OCI-M1 (cell line): ENCODE measurements around the gene DAAM2.

Experiments
- DNase-seq: peaks from one replicate; lab custom pipeline; 2025; lab: John Stamatoyannopoulos, UW

The DAAM2 gene

DNA sequence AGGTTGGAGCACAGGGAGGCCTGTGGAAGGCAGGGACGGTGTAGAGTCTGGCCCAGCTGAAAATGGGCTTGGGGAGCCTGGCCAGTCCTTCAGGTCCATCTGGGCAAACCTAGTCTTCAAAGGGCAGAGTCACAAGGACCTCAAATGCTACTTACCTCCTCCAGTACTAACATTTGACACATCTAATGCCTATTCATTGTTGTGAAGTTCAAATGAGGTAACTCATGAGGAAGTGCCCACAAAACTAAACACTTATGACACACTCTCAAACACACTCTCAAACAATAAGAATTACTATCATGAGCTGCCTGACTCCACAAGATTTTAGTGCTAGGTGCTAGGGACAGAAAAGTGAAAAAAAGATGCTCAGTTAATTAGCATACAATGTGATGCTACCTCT, 27.1 kb downstream of the DAAM2 start:
- no peak for DNase-seq

DNA sequence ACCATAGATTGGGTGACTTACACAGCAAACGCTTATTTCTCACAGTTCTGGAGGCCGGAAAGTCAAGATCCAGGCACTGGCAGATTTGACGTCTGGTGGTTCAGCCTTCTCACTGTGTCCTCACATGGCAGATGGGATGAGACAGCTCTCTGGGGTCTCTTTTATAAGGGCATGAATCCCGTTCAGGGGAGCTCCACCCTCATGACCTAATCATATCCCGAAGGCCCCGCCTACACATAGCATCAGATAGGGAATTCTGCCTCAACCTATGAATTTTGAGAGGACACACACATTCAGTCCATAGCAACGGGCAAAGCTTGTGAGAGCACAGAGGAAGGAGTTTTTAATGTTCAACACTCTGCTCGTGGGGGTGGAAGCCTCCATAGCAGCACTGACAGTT, 27.5 kb downstream of the DAAM2 start:
- no peak for DNase-seq

DNA sequence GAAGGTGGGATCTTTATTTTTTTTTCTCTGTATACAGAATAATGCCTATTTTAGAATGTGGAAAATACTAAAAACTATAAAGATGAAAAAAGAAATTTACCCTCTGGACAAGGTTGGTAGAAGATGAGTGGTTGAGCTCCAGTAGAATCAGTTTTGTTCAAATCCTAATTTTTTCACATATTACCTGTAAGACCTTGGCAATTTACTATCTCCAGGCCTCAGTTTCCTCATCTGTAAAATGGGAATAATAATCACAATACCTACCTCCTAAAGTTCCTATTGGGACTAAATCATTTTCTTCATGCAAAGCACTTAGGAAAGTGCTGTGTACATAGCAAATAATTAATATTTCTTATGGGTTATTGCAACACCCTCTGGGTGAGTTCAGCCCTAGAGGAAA, 28.4 kb downstream of the DAAM2 start:
- no peak for DNase-seq

DNA sequence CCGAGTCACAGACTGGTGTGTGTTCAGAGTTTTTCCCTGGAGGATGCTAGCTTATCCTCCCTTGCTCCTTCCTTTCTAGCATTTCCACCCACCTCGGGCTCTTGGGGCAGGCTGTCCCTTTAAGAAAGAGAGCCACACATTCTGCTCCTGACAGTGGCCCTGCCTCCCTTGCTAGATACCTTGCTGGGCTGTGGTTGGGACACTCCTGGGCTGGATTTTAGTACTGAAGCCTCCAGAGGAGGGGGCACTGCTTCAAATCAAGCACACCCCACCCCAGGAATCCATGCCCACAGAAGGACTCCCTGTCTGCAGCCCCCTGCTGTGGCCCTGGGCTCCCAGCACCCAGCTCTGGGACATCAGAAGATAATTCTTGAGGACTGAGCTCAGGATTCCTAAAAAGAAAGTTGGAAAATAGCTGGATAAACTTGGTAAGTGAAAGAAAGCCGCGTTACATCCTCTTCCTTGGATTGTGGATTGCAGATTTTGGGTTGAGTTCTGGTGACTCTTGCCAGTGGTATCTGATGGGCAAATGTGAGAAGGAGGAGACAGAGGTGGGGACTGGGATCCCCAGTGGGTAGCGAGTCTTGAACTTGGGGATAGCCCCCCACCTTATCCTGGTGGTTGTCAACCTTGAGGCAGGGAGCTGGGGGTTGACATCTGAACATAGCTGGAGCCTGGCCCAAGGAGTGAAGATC, 29.0 kb downstream of the DAAM2 start:
- no peak for DNase-seq

DNA sequence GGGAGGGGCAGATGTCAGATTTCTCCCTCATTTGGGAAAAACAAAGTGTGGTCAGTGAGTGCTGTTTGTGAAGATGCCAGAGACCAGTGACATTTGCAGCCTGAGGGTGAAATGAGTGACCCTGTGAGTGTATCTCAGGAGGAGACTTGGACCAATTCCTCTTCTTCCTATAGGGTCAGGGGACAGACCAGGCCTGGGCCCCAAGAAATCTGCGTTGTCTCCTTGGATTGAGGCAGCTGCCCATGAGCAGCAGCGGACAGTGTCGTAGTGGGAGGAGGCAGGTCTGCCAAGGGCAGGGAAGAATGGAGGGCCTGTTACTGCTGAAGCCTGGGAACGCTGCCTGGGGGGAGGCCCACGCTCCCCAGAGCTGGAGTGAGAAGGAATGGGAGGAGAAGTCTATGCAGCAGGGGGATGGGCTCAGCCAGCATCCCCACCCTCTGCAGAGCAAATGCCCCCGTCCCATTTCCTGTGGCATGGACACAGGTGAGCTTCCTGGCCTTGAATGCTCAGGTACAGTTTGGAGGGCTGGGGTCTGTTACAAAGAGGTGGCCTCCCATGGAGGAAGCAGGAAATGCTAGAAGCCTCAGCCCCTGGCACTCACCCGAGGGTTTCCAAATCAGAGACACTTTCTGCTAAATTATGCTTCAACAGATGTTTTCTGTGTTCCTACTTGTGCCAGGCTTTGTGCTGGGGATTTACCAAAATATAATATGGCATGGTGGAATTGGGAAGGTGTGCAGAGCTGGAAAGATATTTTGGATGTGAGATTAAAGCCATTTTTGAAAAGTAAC, 29.8 kb downstream of the DAAM2 start:
- no peak for DNase-seq

DNA sequence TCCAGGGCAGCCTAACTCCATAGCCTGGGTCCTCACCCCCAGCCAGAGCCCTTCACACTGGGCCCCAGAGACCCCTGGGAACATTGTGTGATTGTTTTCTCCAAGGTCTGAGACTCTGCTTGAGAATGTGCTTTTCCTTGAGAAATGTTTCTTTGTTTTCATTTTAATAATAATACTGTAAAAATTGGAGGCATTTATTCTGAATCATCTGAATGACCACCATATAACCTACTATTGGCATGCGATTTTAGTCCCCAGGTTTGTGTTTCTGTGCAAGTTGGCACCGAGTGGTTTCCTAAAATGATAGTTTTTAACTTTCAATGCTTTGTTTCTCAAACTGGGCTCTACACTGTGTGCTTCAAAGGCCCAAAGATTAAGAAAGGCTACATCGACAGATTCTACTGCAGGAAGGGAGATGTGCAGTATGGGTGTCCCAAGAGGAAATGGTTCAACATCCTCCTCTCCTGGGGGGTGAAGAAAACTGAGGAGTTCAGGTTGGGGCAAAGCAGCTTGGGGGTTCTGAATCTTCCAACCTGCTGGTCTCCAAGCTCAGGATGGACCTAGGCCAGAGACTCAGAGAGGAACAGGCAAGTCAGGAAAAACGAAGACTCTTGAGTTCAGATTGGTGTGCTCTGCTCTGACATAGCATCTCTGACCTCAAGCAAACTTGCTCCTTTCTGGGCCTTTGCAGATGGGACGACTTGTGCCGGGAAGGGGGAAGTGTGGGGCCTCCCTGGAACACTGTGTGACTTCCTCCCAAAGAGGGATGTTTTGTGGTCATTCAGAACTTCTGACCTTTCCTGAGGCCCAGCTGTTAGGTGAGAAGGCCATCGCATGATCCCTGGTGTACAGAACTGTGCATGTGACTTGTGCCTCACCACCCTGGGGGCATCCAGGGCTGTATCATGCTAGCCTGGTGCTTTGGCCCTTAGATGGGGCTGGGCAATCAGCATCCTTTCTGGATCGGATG, 31.0 kb downstream of the DAAM2 start:
- DNase-seq = no peak

DNA sequence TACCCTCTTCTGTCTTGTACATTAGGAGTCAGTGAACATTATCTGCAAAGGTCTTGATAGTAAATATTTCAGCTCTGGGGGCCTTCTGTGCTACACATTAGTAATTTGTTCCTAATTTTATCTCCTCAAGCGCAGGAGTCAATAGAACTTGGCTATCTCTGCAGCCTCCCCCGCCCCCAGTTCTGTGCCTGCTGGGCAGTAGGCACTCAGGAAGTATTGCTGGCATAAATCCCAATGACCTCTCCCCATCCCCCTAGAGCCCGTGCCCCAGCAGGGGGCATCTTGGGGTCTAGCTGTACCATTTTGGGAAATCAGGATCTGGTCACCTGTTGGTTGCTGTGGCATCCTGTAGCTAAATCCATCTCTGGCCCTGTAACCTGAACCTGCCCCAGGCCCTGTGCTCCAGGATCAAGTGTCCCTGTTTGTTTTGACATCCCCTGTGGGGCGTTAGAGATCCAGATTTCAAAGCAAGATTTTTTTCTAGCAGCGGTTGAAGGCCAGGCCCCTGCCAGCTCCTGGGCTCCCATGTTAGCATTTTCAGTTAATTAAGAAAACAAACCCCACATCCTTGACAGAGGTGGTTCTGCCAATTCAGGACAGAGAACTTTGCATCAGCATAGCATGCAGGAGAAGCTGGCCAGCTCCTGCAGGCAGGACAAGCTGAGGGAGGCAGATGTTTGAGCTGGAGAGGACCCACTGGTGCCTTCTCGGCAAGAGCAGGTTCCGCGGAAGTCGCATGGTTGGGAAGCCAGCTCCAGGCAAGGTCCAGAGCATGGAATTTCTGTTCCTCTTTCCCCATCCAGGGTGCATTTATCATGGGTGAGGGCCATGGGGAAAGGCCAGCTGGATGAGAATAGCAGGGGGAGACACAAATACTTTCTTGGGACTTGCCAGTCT, 32.1 kb downstream of the DAAM2 start:
- DNase-seq = no peak

DNA sequence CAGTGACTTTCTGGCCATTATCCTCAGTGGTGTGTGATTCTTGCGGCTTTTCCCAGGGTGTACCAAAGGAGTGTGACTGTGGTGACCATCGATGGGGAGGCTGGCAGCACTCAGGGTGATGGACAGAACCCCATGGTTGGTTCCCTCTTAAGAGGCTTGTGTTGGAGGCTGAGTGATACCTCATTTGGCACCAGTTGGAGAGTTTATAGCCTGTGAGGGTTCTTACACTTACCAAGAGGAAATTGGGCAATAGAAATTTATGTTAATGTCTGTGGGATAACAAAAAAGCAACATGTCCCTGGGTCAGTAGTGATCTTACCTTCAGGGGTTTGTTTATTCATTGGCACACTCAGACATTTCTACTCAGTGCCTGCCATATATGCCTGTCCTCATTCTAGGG, 37.2 kb downstream of the DAAM2 start:
- DNase-seq = no peak

DNA sequence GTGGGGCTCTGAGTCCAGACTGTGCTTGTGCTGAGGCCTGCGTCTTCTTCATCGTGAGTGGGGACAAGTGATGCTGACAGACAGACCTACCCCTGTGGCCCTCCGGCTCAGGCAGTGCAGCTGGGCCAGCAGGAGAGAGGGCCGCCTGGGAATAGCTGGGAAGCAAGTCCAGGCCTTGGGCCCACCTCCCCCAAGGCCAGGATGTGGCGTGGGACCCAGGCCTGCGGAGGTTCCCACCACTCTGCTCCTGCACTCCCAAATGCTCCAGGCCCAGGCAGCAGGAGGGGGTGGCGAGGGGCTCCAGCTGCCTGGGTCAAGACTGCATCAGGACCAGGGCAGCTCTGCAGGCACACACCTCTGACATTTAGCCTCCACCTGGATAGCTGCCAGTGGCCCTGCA, 38.3 kb downstream of the DAAM2 start:
- no peak for DNase-seq

DNA sequence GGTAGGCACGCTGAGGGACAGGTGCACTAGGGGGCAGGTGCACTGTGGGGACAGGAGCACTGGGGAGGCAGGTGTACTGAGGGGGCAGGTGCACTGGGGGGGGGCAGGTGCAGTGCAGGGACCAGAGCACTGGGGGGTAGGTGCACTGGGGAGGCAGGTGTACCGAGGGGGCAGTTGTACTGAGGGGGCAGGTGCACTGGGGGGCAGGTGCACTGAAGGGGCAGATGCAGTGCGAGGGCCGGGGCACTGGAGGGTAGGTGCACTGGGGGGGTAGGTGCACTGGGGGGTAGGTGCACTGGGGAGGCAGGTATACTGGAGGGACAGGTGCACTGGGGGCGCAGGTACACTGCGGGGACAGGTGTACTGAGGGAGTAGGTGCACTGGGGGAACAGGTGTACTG, 39.5 kb downstream of the DAAM2 start:
- DNase-seq = no peak

DNA sequence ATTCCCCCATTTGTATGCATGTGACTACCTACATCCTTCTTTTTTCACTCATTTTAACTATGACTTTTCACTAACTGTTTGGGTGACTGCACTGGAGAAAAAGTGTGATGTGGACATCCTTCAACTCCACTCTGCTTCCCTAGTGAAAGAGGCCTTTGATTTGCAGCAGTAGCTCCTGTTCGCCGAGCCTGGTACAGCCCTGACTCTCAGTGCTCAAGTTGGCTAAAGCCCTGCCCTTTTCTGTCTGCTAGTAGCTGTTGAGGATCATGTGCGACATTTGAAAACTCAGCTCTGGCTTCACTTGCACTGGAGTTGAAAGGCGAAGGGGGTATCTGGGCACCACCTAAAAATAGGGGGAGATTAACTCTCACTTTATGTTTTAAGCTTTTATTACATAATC, 42.1 kb downstream of the DAAM2 start:
- DNase-seq = no peak

DNA sequence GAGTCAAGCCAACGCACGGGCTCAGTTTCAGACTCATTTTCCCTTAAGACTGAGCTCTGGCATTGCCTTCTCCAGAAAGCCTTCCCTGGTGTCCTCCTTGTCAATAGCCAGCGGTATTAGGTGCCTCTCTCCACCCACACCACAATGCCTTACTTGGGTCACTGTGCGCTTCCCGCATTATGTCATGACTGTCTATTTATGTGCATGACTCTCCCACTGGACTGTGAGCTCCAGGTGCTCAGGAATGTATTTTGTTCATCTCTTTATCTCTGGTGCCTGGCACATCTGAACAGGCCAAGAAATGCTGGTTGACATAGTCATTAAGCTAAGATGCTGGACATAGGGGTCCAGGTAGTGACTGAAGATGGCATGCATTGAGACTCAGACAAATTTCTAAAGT, 42.7 kb downstream of the DAAM2 start:
- DNase-seq = no peak

DNA sequence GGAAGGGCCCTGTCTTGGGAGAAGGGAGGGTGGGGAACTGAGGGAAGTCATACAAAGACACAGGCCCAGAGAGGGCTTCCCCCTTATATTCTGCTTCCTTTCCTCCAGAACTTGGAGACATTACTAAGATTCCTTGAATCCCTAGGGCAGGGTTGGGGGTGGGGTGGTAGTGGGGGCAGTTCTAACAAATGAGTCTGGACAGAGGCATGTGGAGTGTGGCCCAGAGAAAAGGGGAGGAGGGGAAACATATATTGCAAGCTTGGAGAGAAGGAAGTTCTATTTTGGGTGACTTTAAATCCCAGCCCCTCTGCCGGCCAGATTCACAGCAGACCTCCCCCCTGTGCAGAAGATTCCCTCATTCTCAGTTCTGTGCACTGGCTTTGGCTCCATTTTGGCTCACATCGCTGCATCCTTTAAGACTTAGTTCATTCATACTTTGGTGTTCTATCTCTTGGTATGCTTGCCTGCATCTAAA, 43.7 kb downstream of the DAAM2 start:
- no peak for DNase-seq

DNA sequence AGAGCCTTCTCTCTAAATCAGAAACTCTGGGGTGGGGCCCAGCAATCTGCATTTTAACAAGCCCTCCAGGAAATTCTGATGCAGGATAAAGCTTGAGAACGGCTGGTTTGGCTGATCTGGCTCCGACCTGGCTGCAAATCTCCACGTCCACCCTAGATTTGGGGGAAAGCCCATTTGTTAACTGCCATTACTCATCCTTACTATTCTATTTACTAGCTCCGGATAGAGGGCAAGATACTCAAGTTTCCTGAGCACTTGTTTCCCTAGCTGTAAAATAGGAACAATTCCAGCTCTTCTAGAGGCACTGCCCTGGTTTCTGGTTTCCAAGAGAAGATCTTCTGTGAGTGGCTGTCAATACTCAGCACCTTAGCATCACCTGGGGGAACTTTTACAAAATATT, 44.4 kb downstream of the DAAM2 start:
- no peak for DNase-seq

DNA sequence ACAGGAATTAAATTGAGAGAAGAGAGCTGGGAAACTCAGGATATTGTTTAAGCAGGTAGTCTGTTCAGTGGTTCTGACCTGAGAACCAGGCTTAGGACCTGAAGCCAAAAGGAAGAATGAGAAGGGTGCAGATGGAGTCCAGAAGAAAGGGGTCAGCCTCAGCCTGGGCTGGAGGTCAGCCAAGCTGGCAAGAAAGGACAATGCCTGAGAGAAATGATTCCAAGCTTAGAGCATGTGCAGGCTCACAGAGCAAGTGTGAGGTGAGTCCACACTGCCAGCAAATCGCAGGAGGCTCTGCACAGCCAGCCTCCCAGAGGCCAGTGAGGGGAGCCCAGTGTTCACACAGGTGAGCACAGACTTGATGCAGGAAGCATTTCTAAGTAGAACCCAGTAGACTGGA, 47.3 kb downstream of the DAAM2 start:
- no peak for DNase-seq

DNA sequence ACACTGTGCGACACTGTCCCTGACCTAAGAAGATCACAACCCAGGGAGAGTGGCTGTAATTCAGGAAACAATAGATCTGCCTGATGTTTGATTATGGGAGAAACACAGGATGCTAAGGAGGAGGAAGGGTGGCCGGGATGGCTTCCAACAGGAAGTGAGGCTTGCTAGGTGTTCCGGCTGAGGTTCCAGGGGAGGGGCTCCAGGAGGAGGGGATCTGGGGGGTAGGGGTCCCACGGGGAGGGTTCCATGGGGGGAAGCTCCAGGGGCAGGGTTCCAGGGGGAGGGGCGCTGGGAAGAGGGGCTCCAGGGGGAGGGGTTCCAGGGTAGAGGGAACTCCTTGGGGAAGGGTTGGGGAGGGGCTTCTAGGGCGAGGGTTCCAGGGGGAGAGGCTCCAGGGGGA, 48.6 kb downstream of the DAAM2 start:
- DNase-seq = no peak

DNA sequence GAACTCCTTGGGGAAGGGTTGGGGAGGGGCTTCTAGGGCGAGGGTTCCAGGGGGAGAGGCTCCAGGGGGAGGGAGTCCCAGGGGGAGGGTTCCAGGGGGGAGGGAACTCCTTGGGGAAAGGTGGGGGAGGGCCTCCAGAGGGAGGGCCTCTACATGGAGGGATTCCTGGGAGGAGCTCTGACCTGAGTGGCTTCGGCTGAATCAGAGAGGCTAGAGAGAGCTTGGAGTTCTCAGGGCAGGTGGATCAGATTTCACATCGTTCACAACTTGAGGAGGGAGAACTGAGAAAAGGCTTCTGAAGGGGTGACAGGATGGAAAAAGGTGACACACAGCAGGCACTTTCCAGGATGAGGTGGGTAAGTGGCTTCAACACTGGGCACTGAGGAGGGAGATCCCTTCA, 49.1 kb downstream of the DAAM2 start:
- no peak for DNase-seq

DNA sequence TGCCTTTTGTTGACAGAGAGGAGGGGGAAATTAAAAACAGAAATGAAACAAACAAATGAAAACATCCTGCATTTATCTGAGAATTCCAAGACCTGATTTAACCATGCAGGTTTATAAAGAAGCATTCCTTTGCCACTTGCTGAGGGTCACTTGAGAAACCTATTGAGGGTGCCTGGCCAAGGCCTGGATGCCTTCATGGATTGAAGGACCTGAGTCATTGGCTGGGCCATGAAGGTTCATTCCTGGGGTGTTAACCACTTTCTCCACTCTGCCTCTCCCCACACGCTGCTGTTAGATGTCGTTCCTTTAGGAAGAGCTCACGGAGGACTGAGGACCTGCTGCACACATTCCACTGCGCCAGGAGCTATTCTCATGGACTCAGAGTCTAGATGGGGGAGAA, 49.7 kb downstream of the DAAM2 start:
- no peak for DNase-seq

DNA sequence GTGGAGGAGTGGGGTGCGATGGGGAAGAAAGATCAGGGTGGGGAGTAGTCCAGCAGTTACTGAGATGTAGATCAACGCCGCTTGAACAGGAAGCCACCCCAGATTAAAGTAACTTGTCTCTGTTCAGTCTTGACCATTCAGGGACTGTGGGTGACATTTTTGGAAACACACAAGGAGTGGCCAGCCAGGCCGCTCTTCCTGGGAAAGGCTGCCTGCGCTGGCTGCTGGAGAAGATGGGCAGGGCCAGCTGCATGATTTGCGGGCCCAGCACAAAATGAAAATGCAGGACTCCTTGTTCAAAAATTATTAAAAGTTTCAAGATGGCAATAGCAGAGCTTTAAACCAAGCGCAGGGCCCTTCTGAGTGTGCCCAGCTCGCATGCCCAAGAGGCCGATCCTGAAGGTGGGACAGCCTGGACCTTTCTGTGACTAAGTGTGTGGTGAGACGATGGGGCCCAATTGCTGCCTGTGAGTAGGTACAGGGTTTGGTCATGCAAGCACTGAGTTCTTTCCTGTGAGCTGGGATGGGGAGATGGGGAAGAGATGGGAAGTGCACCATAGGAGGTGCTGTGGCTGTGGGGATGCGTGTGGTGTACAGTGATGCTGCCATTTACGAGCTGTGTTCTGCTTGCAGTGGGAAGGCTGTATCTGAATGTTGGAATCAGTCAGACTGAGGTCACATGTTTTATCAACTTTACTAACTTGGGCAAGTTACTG, 51.3 kb downstream of the DAAM2 start:
- no peak for DNase-seq

DNA sequence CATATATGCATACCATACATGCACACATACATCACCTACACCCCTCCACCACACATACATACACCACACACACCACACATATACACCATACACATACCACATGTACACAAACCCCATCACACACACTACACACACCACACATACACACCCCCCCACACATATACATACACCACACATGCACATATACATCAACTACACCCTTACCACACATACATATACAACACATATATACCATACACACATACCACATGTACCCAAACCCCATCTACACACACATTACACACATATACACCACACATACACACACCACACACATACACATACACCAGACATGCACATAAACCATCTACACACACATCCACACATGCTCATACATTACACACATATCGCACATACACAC, 52.7 kb downstream of the DAAM2 start:
- no peak for DNase-seq

DNA sequence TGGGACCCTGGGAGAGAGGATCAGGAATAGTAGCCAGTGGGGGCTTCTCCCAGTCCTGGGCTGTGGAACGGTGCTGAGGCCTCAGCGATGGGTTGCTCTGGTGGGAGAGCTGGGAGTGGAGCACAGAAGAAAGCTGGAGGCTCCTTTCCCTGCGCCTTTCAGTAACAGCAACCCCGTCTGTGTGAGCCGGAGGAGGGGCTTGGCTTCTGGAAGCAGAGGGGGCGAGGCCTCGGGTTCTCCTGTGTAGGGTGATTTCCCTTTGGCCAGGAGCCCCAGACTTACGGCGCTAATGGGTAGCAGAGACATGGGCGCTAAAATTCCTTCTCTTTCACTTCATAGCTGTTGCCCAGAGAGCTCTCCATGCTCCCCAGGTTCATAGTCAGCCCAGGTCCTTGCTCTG, 55.0 kb downstream of the DAAM2 start:
- DNase-seq = no peak
